ENCODE data around the gene RAD18.

GRCh38 chr3:8988791-8989558 is 25.7 kb upstream of the RAD18 start:
- TF ChIP-seq CTCF (IDR thresholded peaks at IDR 0.05) (no peak), POLR2A (IDR thresholded peaks at IDR 0.05) (no peak)
